ENCODE data around the gene NSMF.

The NSMF gene

GRCh38 chr9:137491735-137492432 lies 32.8 kb upstream of the NSMF start:
- no peak for DNase-seq

GRCh38 chr9:137490532-137491186 lies 31.5 kb upstream of the NSMF start:
- no peak for DNase-seq

GRCh38 chr9:137488906-137489305 lies 29.8 kb upstream of the NSMF start:
- no peak for DNase-seq

GRCh38 chr9:137488327-137488653 lies 29.2 kb upstream of the NSMF start:
- DNase-seq, result no peak

GRCh38 chr9:137487454-137488326 lies 28.6 kb upstream of the NSMF start:
- DNase-seq, result no peak

GRCh38 chr9:137486545-137487453 lies 27.7 kb upstream of the NSMF start:
- DNase-seq, result no peak

- DNase-seq, result no peak
These were observed 27.0 kb upstream of the NSMF start for GRCh38 chr9:137486141-137486490.

GRCh38 chr9:137485343-137486140 lies 26.4 kb upstream of the NSMF start:
- DNase-seq, result no peak

GRCh38 chr9:137484551-137485315 lies 25.6 kb upstream of the NSMF start:
- no peak for DNase-seq

GRCh38 chr9:137482094-137482781 lies 23.1 kb upstream of the NSMF start:
- peak; percentile 39 for DNase-seq

GRCh38 chr9:137480686-137481683 lies 21.9 kb upstream of the NSMF start:
- DNase-seq, result no peak

GRCh38 chr9:137479892-137480685 lies 21.0 kb upstream of the NSMF start:
- DNase-seq, result no peak

GRCh38 chr9:137478962-137479861 lies 20.1 kb upstream of the NSMF start:
- DNase-seq, result no peak

- no peak for DNase-seq
These were observed 19.5 kb upstream of the NSMF start for GRCh38 chr9:137478613-137478961.

GRCh38 chr9:137477778-137478612 lies 18.9 kb upstream of the NSMF start:
- no peak for DNase-seq

- DNase-seq, result no peak
These were observed 17.7 kb upstream of the NSMF start for GRCh38 chr9:137476856-137477255.

Measured in T1000 (cell line).